Measurements from ENCODE around the gene TSSK6.

The TSSK6 gene

GRCh38 chr19:19506592-19506991 lies 8.8 kb downstream of the TSSK6 start:
- Mint-ChIP-seq H3K27ac (no peak overlapping the region), H3K4me3 (no peak overlapping the region), H3K36me3 (peaks cover 6% of the 10 kb centered on the region), H3K9me3 (no peaks in the 10 kb centered on the region), H3K27me3 (no peaks in the 10 kb centered on the region), H3K4me1 (no peaks in the 10 kb centered on the region)

DNA sequence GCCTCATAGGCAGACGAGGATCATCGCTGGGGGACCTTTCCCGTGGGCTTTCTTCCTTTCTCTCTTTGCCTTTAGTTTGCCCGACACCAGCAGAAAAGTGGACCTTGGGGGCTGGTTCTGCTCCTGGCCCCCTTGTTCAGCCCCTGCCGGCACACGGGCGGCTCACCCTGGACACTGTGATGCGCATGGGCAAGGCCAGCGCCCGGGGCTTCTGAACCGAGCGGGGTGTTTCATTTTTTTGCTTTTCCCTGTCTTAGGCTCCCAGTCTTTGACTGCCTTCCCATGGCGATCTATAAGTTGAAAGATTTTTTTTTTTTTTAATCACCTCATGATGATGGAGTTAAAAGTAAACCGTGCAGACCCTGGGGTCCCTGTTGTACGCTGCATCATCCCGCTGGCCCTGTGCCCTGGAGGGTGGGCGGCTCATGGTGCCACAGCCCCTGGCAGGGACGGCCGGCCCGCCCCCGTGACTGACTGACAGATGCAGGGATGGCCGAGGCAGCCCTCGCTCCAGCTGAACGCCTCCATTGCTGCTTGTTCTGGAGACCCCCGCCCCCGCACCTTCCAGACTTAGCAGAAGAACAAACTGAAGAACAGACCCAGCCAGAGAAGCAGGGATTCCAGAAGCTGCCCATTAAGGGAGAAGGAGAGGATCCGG lies 9.6 kb downstream of the TSSK6 start:
- H3K4me3 Mint-ChIP-seq: no peak overlapping the region

DNA sequence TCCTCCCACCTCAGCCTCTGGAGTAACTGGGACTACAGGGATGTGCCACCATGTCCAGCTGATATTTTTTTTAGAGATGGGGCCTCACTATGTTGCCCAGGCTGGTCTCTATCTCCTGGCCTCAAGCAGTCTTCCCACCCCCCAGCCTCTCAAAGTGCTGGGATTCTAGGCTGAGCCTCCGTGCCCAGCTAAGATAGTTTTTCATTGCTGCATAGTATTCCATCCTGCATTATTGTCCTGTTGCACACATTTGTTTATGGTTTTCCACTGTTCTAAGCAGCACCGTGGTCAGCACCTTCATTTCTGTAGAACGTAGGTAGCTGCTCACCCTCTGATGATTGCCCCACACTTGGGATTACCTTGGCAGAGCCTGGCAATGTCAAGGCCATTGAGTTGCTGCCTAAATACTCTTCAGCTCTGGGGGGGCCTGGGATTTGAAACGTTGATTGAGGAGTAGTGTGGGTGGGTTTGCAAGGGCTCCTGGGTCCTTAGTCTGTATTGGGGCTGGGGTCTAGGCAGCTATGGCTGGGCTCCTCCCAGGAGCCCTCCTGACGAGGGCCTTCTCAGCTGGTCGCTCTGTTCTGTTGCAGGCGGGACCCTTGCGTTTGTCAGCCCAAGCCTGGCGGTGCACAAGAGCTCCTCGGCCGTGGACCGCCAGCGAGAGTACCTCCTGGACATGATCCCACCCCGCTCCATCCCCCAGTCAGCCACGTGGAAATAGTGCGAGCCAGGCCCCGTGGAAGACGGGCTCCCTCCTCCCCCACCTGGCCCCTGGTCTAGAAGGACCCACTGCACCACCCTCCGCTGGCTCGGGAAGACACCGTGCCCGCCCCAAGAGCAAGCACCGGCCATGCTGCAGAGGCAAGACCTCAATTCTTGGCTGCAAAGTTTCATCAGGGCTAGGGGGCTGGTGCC lies 10.3 kb downstream of the TSSK6 start:
- H3K36me3 Mint-ChIP-seq: peaks cover 6% of the 10 kb centered on the region
- H3K27me3 Mint-ChIP-seq: no peaks in the 10 kb centered on the region
- H3K9me3 Mint-ChIP-seq: no peaks in the 10 kb centered on the region
- no peak overlapping the region for H3K4me3 Mint-ChIP-seq
- no peak overlapping the region for H3K27ac Mint-ChIP-seq
- no peaks in the 10 kb centered on the region for H3K4me1 Mint-ChIP-seq

More for the DNA sequence above, 9.6 kb downstream of the TSSK6 start:
- no peaks in the 10 kb centered on the region for H3K4me1 Mint-ChIP-seq
- peaks cover 6% of the 10 kb centered on the region for H3K36me3 Mint-ChIP-seq
- H3K9me3 Mint-ChIP-seq: no peaks in the 10 kb centered on the region
- H3K27ac Mint-ChIP-seq: no peak overlapping the region
- no peaks in the 10 kb centered on the region for H3K27me3 Mint-ChIP-seq

- peaks cover 6% of the 10 kb centered on the region for H3K36me3 Mint-ChIP-seq
- no peaks in the 10 kb centered on the region for H3K4me1 Mint-ChIP-seq
- H3K27ac Mint-ChIP-seq: no peak overlapping the region
- no peak overlapping the region for H3K4me3 Mint-ChIP-seq
- H3K27me3 Mint-ChIP-seq: no peaks in the 10 kb centered on the region
- no peaks in the 10 kb centered on the region for H3K9me3 Mint-ChIP-seq
These were observed 12.3 kb downstream of the TSSK6 start for GRCh38 chr19:19502808-19503602.

- no peak overlapping the region for H3K27ac Mint-ChIP-seq
- no peak overlapping the region for H3K4me3 Mint-ChIP-seq
- no peaks in the 10 kb centered on the region for H3K9me3 Mint-ChIP-seq
- H3K36me3 Mint-ChIP-seq: peaks cover 6% of the 10 kb centered on the region
- H3K4me1 Mint-ChIP-seq: no peaks in the 10 kb centered on the region
- no peaks in the 10 kb centered on the region for H3K27me3 Mint-ChIP-seq
These were observed 13.1 kb downstream of the TSSK6 start for GRCh38 chr19:19502281-19502680.

GRCh38 chr19:19501798-19502197 lies 13.6 kb downstream of the TSSK6 start:
- Mint-ChIP-seq H3K4me3 (no peak overlapping the region), H3K4me1 (no peaks in the 10 kb centered on the region), H3K27ac (no peak overlapping the region), H3K27me3 (no peaks in the 10 kb centered on the region), H3K9me3 (no peaks in the 10 kb centered on the region), H3K36me3 (peaks cover 6% of the 10 kb centered on the region)

- H3K27me3 Mint-ChIP-seq: no peaks in the 10 kb centered on the region
- no peak overlapping the region for H3K27ac Mint-ChIP-seq
- H3K36me3 Mint-ChIP-seq: peaks cover 2% of the 10 kb centered on the region
- H3K4me3 Mint-ChIP-seq: no peak overlapping the region
- H3K4me1 Mint-ChIP-seq: no peaks in the 10 kb centered on the region
- no peaks in the 10 kb centered on the region for H3K9me3 Mint-ChIP-seq
These were observed 14.2 kb downstream of the TSSK6 start for GRCh38 chr19:19500975-19501644.

- H3K27ac Mint-ChIP-seq: no peak overlapping the region
- H3K4me3 Mint-ChIP-seq: no peak overlapping the region
These were observed 15.9 kb downstream of the TSSK6 start for GRCh38 chr19:19499272-19499995.

DNA sequence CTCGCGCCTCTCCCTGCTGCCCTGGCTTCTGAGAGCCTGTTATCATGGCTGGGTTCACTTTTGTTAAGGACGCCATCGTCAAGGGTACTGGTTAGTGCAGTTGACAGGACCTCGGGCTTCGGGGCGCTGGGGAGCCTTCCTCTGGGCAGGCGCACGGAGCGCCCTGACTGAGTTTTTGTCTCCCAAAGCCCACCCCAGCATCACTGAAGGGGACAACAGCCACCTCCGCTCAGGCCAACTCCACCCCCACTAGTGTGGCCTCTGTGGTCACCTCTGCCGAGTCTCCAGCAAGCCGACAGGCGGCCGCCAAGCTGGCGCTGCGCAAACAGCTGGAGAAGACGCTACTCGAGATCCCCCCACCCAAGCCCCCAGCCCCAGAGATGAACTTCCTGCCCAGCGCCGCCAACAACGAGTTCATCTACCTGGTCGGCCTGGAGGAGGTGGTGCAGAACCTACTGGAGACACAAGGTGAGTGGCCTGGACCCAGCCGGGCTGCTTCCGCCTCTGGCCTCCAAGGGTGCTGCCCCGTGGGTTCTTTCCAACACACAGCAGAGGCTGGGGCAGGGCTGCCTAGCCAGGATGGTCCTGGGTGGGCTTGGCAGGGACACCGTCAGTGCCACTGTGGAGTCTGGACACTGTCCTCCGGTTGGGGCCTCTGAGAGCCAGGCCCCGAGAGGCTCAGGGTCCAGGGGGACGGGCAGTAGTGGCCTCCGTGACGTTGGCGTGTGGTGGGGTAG lies 16.9 kb downstream of the TSSK6 start:
- Mint-ChIP-seq H3K9me3 (no peaks in the 10 kb centered on the region), H3K4me1 (no peaks in the 10 kb centered on the region), H3K4me3 (no peak overlapping the region), H3K27ac (no peak overlapping the region), H3K27me3 (no peaks in the 10 kb centered on the region), H3K36me3 (peaks cover 4% of the 10 kb centered on the region)

More at GRCh38 chr19:19499272-19499995, 15.9 kb downstream of the TSSK6 start:
- Mint-ChIP-seq H3K9me3 (no peaks in the 10 kb centered on the region), H3K27me3 (no peaks in the 10 kb centered on the region), H3K4me1 (no peaks in the 10 kb centered on the region), H3K36me3 (peaks cover 4% of the 10 kb centered on the region)

- peaks cover 2% of the 10 kb centered on the region for H3K36me3 Mint-ChIP-seq
- H3K4me1 Mint-ChIP-seq: no peaks in the 10 kb centered on the region
- no peaks in the 10 kb centered on the region for H3K9me3 Mint-ChIP-seq
- H3K27me3 Mint-ChIP-seq: no peaks in the 10 kb centered on the region
- H3K4me3 Mint-ChIP-seq: no peak overlapping the region
- H3K27ac Mint-ChIP-seq: peak overlapping the region; percentile 23
These were observed 19.4 kb downstream of the TSSK6 start for GRCh38 chr19:19495614-19496603.

GRCh38 chr19:19493841-19494546 lies 21.4 kb downstream of the TSSK6 start:
- no peaks in the 10 kb centered on the region for H3K27me3 Mint-ChIP-seq

GRCh38 chr19:19492026-19492610 lies 23.2 kb downstream of the TSSK6 start:
- Mint-ChIP-seq H3K36me3 (peaks cover 2% of the 10 kb centered on the region), H3K4me1 (peaks cover 36% of the 10 kb centered on the region), H3K4me3 (no peak overlapping the region), H3K27me3 (no peaks in the 10 kb centered on the region), H3K9me3 (no peaks in the 10 kb centered on the region), H3K27ac (no peak overlapping the region)

More at GRCh38 chr19:19493841-19494546, 21.4 kb downstream of the TSSK6 start:
- Mint-ChIP-seq H3K9me3 (no peaks in the 10 kb centered on the region), H3K4me3 (no peak overlapping the region), H3K27ac (no peak overlapping the region), H3K36me3 (peaks cover 2% of the 10 kb centered on the region), H3K4me1 (peaks cover 18% of the 10 kb centered on the region)
